ENCODE results near the gene ZNF507.

Gene ZNF507

DNA sequence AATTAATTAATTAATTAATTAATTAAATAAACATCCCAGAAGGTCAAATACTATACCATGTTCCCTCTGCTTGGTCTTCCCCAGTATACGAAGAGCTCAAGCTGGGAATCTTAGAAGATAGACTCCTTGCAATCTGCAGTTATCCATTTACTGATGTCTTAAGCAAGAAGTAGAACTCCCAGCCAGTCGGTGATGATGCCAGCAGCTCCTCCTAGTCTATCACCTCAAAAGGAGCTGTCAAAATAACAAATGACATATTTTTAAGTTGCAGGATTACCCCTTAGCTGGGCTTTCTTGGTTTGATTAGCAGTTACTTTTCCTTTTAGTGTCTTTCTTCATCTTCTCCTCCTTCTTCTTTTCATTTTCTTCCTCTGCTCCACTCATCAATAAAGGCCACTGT, 6.0 kb upstream of the ZNF507 start:
- no peak overlapping the region for H3K4me3 ChIP-seq (ENCODE audit: low read depth, low read length)
- no peak for TF ChIP-seq CTCF (IDR thresholded peaks at IDR 0.05; ENCODE audit: low read depth, low read length, missing control alignments)
- DNase-seq (ENCODE audit: low read depth) = no peak

GRCh38 chr19:32339988-32340874, 5.2 kb upstream of the ZNF507 start:
- peak; percentile 79 for TF ChIP-seq CTCF (IDR thresholded peaks at IDR 0.05; ENCODE audit: low read depth, low read length, missing control alignments)
- no peak overlapping the region for H3K4me3 ChIP-seq (ENCODE audit: low read depth, low read length)
- DNase-seq (ENCODE audit: low read depth) = no peak

DNA sequence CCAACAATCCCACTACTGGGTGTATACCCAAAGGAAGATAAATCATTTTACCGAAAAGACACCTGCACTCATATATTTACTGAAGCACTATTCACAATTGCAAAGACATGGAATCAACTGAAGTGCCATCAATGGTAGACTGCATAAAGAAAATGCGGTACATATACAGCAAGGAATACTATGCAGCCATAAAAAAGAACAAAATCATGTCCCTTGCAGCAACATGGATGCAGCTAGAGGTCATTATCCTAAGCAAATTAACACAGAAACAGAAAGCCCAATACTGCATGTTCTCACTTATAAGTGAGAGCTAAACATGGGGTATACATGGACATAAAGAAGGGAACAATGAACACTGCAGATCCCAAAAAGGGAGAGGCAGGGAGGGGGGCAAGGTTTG, 2.7 kb upstream of the ZNF507 start:
- no peak for DNase-seq (ENCODE audit: low read depth)
- H3K4me3 ChIP-seq (ENCODE audit: low read depth, low read length) = no peak overlapping the region
- TF ChIP-seq CTCF (IDR thresholded peaks at IDR 0.05; ENCODE audit: low read depth, low read length, missing control alignments) = no peak

- H3K4me3 ChIP-seq (ENCODE audit: low read depth, low read length) = no peak overlapping the region
- TF ChIP-seq CTCF (IDR thresholded peaks at IDR 0.05; ENCODE audit: low read depth, low read length, missing control alignments) = no peak
- DNase-seq (ENCODE audit: low read depth) = no peak
Measured at GRCh38 chr19:32343550-32344262, 1.7 kb upstream of the ZNF507 start.

- no peak for DNase-seq (ENCODE audit: low read depth)
- H3K4me3 ChIP-seq (ENCODE audit: low read depth, low read length) = peak overlapping the region; percentile 86; the same call in 1 of the 2 replicates
- no peak for TF ChIP-seq CTCF (IDR thresholded peaks at IDR 0.05; ENCODE audit: low read depth, low read length, missing control alignments)
Measured at GRCh38 chr19:32346901-32347300, 1.5 kb downstream of the ZNF507 start.

DNA sequence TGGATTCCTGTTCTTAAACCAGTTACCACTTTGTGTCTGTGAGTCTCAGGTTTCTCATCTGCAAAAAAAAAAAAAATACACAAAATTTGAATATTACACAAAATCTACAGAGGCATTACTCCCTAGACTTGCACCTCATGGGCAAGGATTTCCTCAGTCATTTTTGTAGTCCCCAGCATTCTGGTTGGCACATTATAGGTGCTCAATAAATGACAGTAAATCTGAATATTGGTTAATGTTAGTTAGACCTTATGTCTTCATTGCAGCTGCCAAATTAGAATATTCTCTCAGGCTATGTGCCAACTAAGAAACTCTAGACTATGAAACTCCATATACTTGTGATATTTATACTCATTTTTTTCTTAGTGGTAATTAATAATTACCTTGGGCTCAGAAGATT, 2.2 kb downstream of the ZNF507 start:
- H3K4me3 ChIP-seq (ENCODE audit: low read depth, low read length) = no peak overlapping the region
- no peak for DNase-seq (ENCODE audit: low read depth)
- TF ChIP-seq CTCF (IDR thresholded peaks at IDR 0.05; ENCODE audit: low read depth, low read length, missing control alignments) = no peak

Measured in GM12864 (cell line).